Frontal cortex (tissue), 4 donors: ENCODE results near the gene SLC4A4. TPM values are rescaled to one million over a fixed set of nuclear protein-coding genes. Genes with fewer than 3 reads are reported as not detected.
"Not testable (repeated sequence)": the region's sequence is repeated elsewhere in the genome, so short reads cannot be mapped to it uniquely, and the experiment has no call there.

Experiments
- DNase-seq, 2 donors: peaks; one replicate each; pipeline ENCODE4 v3.0.0; 2012; ENCODE audit warnings: low spot score in 2 of 2
- FAIRE-seq: peaks from 2 replicates; lab custom pipeline; 2012; peaks lifted over from hg19 to GRCh38; lab: Jason Lieb, UNC
- total RNA-seq: library from RNA; depleted of rRNA; stranded (reverse); fragments of >200 nt; gene quantifications from one replicate; pipeline ENCODE4 v1.2.3, GENCODE V29; 2014
- donor health status: control.
- donor health status: control.
- donor health status: control.

Gene SLC4A4
- total RNA-seq, 1 donor from 2014 or later = 19.2 TPM

- FAIRE-seq (no peak), DNase-seq (no peak)
These were observed 65.2 kb downstream of the SLC4A4 start for GRCh38 chr4:71404049-71404448.

GRCh38 chr4:71405791-71406190 lies 67.0 kb downstream of the SLC4A4 start:
- DNase-seq = no peak

DNA sequence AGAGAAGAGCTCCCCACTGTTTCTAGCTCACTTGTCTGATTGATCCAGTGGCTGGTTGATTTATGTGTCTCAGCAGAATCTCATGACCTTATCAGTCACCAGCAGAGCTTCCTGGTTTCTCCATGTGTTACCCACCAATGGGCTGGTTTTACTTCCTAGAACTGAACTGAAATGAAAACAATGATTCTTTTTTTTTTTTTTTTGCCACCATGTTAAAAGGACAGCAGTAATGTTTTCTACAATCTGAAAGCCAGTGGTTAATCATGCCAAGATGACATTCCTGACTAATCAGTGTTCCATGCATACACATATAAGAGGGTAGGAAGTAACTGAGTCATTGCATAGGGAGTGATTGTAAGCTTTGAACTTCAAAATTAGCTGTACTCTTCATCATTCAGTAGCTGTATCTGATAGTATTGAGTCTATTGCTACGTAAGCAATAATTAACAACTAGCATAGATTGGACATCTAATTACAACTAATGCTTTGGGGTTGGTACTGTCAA lies 67.7 kb downstream of the SLC4A4 start:
- FAIRE-seq = no peak
- DNase-seq = no peak

More at GRCh38 chr4:71405791-71406190, 67.0 kb downstream of the SLC4A4 start:
- no peak for FAIRE-seq

DNA sequence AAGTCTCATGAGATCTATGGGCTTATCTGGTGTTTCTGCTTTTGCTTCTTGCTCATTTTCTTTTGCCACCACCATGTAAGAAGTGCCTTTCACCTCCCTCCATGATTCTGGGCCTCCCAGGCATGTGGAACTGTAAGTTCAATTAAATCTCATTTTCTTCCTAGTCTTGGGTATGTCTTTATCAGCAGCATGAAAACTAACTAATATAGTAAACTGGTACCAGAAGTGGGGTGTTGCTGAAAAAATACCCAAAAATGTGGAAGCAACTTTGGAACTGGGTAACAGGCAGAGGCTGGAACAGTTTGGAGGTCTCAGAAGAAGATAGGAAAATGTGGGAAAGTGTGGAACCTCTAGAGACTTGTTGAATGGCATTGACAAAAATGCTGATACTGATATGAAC lies 70.1 kb downstream of the SLC4A4 start:
- DNase-seq, FAIRE-seq: not testable (repeated sequence)

GRCh38 chr4:71411981-71412380 lies 73.2 kb downstream of the SLC4A4 start:
- DNase-seq (no peak), FAIRE-seq (no peak)

- FAIRE-seq (no peak), DNase-seq (no peak)
These were observed 76.7 kb downstream of the SLC4A4 start for GRCh38 chr4:71415491-71415890.

DNA sequence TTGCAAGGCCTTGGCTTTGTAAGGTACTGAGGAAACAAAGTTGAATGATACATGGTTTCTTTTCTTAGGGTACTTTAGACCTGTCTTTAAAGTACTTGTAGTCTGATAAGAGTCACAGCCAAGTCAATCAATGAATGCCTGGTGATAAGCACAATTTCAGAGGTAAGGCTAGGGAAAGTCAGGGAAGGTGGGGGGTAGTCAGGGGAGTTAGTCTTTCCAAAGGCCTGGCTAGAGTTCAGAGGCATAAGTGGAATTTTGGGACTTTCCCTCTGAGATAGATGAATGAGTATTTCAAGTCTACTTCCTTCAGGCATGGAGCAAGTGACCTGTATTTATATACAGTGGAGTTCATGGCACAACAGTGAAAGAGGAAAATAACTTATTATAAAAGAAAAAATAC lies 78.3 kb downstream of the SLC4A4 start:
- FAIRE-seq (no peak), DNase-seq (no peak)

DNA sequence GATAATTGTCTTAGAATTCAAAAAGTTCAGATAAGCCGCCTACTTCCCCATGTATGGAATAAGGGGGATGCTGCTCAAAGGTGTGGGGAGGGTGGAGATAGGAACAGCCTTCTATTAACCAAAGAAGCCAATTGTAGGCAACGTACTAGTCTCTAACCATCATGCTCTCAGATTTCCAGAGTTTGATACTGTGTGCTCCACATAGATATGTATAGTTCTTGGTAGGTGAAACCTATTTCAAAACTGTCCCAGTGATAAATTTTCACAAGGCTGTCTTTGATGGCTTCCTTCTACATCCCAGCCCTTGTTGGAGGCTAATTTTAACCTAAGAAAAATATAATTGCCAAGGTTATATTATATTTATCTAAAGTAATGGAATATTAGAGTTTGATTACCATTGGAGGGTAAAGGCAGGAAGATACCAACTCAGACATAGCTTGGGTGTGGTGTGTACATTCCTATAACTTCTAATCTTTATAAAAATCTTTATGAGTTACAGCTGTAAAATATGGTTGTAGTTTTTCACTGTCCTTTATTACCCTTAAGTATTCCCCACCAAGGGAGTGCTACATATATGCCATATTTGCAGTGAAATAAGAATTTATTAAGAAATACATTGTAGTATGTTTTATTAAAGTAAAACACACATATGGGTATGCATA lies 87.7 kb downstream of the SLC4A4 start:
- DNase-seq (no peak), FAIRE-seq (no peak)

DNA sequence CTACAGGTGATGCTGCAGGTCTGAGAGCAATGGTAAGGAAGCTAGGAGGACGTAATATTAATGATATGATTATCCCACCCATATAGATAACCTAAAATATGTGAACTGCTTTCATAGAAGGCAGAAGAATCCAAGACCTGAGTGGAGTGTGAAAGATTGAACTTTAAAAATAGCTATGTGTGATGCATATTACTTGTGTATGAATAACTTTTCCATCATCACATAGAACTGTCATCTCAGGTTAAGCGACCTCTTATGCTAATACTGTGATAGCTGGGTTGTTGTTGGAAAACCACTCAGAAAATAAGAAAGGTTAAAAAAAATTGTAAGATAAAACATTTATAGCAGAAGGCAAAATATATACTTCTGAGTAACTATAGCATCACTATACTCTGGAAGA lies 90.3 kb downstream of the SLC4A4 start:
- DNase-seq (no peak), FAIRE-seq (no peak)

DNA sequence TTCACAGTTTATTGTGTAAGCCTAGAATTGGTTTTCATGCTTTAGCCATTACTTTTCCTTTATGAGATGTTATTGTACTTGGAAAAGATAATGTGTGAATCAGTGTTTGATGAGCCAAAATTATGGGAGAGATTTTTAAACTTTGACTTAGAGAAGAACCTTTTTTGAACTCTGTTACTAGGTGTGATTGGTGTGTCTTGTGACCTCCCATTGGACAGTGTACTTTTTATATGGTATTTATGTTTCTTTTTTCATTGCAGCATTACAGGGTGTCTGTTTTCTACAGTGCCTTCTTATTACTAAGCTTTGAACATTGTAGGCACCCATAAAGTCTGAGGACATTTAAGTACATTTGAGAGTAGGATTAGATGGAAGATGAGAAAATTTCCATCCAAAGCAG lies 91.1 kb downstream of the SLC4A4 start:
- FAIRE-seq (no peak), DNase-seq (no peak)

DNA sequence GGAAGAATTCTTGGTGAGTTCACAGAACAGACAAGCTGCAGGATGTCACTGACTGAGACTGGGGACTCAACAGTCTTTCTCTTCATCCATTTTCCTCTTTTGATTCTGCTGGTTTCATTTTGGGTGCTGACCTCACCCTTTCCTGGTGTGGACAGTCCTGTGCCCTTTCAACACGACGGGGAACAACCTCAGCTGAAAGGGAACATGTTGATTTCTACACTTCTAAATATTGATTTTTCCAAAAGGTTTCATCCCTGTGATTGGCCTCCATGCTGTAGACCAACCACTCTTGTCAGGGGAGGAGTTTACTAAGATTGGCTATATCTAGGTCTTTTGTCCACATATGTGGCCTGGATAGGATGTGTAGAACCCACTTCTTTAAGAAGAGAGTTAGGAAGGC lies 91.8 kb downstream of the SLC4A4 start:
- DNase-seq = no peak

GRCh38 chr4:71440612-71441011 lies 101.8 kb downstream of the SLC4A4 start:
- FAIRE-seq = no peak
- DNase-seq = no peak

More for the DNA sequence above, 91.8 kb downstream of the SLC4A4 start:
- FAIRE-seq = no peak

- FAIRE-seq = no peak
These were observed 102.7 kb downstream of the SLC4A4 start for GRCh38 chr4:71441186-71442169.

GRCh38 chr4:71442336-71442735 lies 103.5 kb downstream of the SLC4A4 start:
- DNase-seq = no peak
- FAIRE-seq = no peak

More at GRCh38 chr4:71441186-71442169, 102.7 kb downstream of the SLC4A4 start:
- no peak for DNase-seq

- FAIRE-seq = no peak
These were observed 105.6 kb downstream of the SLC4A4 start for GRCh38 chr4:71444395-71444794.

GRCh38 chr4:71445811-71446210 lies 107.0 kb downstream of the SLC4A4 start:
- DNase-seq = no peak
- FAIRE-seq = no peak

More at GRCh38 chr4:71444395-71444794, 105.6 kb downstream of the SLC4A4 start:
- DNase-seq = no peak

DNA sequence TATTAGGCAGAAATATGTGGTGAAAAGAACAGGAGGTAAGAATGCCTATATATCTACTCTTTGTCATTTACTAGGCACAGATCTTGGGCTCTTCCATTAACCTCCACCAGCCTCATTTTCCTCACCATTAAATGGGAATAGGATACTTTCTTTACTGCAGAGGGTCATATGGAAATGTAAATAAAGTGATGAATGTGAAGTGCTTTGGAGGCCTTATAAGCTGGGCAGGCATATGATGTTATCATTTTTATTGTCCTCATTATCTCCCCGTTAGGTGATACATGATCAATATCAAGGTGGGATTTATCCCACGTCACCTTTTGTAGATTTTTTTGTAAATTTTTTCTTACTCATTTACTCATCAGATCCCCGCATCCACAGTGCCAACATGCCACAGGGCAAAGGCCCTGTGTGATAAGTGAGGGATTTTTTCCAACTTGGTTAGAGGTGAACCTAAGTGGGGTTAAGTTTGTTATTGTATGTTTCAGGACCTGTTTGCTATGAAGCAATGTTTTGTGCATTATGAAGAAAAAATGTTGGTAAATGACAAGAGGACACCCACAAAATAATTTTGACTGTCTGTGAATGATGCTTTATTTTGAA lies 107.8 kb downstream of the SLC4A4 start:
- FAIRE-seq (no peak), DNase-seq (no peak)

DNA sequence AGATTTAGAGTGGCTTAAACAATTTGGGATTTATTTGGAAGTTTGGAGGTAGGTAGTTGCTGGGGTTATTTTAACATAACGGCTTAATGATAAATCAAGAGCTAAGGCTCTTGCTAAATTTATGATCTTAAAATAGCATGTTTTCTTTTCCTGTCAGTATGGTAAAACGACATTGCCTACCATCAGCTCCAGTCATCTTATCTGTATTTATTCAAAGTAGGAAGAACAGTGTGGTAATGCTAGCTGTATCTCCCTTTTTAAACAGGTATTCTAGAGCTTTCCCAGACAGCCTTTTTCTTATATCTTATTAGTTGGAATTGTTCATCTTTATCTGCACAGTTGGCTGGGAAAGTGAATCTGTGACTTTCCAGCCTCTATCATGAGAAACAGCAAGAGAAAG lies 110.2 kb downstream of the SLC4A4 start:
- FAIRE-seq (no peak), DNase-seq (no peak)

- FAIRE-seq (no peak), DNase-seq (no peak)
These were observed 111.1 kb downstream of the SLC4A4 start for GRCh38 chr4:71449878-71450277.

DNA sequence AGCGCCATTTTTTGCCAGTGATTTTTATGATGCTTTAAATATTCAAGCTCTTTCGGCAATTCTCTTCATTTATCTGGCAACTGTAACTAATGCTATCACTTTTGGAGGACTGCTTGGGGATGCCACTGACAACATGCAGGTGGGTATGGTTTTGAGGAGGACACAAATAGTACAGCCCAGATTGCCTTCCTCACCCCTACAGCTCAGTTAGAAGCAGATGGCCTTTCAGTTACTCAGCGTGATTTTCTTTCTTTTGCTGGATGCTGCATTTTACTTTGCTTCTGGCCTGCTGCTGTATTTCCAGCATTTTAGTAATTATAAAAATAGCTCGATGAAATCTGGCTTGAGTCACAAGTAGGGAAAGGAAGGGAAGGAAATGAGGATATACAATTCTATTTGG lies 114.7 kb downstream of the SLC4A4 start:
- FAIRE-seq (no peak), DNase-seq (no peak)
